Embryonic facial prominence (tissue), 1 donor: Measurements from ENCODE around the gene SNHG17.
"Not testable (repeated sequence)": the region's sequence is repeated elsewhere in the genome, so short reads cannot be mapped to it uniquely, and the experiment has no call there.

ENCODE experiments used
- DNase-seq: peaks from one replicate; pipeline ENCODE4 v3.0.0-alpha.2; 2016; ENCODE audit errors: extremely low spot score

The SNHG17 gene

DNA sequence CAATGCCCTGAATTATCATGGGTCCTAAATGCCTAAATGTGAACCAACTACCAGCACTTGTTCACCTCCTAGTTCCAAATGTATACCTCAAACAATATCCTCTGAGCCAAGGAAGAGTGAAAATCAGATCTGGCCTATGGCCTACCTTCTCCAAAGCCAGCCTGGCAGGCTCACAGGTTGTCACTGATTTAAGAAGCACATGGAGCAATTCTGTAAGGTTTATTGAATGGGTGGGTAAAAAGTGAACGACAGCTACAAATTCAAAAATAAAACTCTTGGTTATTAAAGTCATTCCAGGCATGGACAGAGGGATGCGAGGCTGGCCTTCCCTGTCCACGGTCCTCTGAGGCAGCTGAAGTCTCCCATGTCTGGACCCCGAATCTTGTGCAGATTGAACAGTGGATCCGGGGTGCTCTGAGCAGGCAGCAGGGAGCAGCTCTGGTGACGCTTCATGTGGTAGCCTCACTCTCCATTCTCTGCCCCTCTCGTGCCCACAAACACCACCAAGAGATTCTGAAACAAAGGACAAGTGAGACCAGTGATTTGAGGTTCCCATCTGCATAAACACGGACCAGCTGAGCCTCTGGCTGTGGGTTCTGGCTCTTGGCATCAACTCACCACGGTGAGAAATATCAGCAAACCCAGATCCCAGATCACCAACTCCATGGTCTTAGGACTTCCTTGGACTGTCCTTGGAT is 14.6 kb downstream of the SNHG17 start:
- no peak for DNase-seq

DNA sequence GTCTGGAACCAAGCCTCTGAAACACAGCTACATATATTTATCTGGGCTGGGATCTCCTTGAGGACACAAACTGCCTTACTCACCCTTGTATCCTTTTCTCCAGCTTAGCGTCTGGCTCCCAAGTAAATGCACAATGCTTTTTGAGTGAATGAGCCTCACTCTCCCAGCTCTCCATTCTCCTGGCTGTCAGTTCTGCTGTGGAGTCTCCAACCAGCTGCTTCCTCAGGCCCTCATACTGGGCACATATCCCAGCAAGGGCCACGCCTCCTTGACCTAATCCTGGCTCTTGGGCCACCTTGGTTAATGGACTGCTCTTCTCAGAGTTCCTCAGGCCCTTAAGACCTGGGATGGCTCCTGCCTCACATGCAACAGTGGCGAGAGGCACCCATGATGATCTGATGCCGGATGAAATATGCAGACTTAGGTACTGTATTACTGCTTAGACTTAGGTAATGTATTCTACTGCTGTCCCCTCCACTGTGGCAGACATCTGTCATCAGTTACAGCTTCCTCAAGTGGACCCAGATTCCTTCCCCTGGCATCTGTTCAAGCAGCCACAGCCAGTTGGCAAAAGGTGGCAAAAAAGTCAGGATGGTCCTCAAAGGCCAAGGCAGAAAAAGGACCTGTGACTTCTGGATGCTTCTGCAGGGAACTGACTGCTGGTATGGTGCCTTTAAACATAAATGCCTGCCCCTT is 16.5 kb downstream of the SNHG17 start:
- DNase-seq, result no peak

DNA sequence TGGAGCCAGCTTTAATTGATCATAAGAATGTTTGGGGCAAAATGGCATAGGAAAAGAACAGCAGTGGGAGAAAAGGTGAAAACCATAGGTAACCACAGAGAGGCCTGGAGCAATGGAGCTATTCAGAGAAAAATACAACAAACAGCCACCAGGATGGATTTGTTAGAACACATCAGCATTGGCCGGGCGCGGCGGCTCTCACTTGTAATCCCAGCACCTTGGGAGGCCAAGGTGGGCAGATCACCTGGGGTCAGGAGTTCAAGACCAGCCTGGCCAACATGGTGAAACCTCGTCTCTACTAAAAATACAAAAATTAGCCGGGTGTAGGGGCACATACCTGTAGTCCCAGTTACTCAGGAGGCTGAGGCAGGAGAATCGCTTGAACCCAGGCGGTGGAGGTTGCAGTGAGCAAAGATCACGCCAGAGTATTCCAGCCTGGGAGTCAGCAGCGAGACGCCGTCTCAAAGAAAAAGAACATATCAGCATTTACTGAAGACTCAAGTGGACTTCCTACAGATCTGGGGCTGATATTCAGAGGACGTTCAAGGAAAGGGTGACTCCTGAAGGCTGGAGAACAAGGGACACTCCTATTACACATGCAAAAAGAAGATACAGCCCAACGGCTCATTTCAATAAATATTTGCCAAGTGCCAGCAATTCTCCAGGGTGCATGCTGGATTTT is 20.2 kb downstream of the SNHG17 start:
- no peak for DNase-seq

DNA sequence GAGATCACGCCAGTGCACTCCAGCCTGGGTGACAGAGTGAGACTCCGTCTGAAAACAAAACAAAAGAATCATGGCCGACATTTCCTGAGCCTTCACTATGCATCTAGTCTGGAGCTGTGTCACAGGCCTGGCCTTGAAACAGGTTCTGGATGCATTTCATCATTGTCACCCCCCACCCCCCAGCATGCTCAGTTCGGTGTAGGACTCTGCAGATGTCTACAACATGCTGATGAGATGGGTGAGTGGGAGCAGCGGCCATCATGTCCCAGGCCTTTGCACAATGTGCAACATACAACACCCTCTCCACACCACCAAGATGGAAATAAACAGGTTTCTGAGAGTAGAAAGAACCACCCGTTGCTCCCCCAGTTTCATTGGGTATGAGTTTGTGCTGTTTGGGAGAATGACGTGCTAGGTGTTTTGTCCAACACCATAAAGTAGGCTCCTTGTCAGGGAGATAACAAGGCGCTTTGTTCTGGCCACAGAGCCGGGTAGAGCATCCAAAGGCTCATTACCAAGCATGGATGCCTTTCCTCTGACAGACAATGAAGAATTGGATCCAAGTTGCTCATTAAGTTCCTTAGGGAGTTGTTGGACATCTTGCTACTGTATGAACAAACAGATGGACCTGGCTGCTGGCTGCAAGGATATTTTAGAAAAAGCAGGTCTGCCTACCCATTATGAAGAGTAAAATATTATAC is 22.1 kb downstream of the SNHG17 start:
- DNase-seq, result no peak

DNA sequence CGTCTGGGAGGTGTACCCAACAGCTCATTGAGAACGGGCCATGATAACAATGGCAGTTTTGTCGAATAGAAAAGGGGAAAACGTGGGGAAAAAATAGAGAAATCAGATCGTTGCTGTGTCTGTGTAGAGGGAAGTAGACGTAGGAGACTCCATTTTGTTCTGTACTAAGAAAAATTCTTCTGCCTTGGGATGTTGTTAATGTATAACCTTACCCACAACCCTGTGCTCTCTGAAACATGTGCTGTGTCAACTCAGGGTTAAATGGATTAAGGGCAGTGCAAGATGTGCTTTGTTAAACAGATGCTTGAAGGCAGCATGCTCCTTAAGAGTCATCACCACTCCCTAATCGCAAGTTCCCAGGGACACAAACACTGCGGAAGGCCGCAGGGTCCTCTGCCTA is 27.3 kb downstream of the SNHG17 start:
- not testable (repeated sequence) for DNase-seq

DNA sequence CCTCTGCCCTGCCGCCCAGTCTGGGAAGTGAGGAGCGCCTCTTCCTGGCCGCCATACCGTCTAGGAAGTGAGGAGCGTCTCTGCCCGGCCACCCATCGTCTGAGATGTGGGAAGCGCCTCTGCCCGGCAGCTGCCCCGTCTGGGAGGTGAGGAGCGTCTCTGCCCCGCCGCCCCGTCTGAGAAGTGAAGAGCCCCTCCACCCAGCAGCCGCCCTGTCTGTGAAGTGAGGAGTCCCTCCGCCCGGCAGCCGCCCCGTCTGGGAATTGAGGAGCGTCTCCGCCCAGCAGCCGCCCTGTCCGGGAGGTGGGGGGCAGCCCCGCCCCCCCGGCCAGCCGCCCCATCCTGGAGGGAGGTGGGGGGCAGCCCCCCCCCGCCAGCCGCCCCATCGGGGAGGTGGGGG is 27.8 kb downstream of the SNHG17 start:
- no peak for DNase-seq

DNA sequence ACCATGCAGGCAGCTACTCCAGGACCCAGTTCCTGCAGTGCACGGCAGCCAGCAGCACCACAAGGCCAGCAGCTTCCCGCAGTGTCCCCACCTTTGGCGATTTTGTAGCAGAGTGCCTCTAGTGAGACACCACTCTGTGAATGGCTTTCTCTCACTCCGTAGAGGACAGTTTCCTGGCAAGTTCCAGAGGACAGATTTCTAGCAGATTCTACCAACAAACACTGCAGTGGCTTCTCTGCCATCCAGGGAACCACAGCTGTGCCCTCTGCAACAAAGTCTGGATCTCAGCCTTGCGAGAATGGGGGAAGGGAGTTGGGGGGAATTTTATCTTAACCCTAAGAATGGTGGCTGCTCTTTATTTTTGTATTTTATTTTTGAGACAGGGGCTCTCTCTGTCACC is 28.7 kb downstream of the SNHG17 start:
- no peak for DNase-seq

DNA sequence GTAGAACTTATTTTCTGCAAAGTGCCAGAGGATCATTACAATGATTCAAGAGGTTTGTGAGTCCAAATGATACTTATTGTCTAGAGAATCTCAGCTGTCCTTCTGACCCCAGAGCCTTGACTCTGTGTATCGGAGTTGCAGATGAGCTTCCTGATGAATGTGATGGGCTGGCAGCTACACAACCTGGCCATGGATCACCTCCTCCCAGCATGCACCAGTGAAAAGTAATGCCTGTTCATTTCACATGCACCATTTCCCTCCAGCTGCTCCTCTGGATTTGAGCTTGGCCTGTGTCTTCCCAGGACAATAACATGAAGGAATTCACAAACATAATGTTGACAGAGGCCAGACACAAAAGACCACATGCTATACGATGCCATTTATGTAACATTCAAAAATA is 30.0 kb downstream of the SNHG17 start:
- no peak for DNase-seq

DNA sequence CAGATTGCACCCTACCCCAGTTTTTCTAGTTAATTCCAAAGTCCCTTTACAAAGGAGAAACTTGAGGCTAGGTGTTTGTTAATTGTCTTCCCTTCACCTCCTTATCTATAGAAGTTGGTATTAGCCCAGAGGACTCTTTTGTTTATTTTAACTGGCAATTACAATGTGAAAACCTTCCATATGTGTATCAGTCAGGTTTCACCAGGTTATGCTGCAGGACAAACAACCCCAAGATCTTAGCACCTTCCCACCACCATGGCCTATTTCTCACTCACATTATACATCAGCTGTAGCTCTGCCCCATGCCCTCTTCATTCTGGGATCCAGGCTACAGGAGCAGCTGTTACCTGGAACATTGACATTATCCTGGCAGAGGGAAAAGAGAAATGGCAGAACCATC is 31.1 kb downstream of the SNHG17 start:
- DNase-seq, result no peak

DNA sequence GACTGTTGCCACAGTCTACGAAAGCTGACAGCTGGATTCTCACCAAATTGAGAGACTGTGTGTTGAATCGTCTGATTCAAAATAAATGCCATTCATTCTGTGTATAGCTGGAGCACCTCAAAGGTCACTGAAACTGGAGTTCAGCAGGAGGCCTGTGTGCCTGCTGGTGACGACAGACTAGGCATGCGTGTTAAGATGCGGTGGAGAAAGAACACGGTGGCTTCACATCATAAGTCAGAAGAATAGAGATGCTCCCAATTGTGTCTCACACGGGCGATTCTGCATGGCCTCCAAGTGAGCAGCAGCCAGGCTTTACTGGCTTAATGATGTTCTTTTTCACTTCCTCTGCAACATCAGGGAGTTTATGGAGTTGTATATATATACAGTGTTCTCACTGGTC is 32.3 kb downstream of the SNHG17 start:
- DNase-seq, result no peak

DNA sequence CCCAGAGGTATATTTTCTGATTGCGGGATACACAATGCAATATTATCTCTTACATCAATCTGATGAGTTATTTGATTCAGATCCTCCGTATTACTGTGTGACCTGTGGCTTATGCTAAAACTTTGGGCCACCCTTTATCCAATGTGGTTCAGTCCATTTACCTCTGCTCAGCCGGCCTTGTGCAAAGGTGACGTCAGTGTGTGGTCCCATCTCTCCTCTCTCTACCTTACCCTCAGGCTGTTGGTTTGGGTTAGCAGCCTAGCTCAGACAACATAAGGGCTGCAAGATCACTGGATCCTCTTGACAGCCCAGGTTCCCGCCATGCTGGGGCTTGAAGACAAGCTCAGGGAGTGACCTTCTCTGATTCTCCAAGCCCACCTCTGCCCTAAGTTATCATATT is 33.0 kb downstream of the SNHG17 start:
- no peak for DNase-seq

DNA sequence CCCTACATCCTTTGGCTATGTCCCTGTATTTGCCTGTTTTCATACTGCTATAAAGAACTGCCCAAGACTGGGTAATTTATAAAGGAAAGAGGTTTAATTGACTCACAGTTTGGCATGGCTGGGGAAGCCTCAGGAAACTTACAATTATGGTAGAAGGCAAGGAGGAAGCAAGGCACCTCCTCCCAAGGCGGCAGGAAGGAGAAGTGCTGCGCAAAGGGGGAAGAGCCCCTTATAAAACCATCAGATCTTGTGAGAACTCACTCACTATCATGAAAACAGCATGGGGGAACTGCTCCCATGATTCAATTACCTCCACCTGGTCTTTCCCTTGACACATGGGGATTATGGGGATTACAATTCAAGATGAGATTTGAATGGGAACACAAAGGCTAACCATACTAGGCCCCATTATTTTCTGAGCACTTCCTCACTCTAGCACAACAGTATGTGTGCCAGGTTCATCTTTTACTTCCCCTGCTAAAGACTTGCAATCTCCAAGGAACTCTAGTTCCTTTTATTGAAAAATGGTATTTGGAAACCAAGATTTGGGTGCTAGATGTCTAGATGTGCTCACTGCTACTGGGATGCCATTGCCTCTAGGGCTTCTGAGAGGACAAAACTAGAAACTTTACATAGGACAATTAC is 39.3 kb downstream of the SNHG17 start:
- DNase-seq, result not testable (repeated sequence)

DNA sequence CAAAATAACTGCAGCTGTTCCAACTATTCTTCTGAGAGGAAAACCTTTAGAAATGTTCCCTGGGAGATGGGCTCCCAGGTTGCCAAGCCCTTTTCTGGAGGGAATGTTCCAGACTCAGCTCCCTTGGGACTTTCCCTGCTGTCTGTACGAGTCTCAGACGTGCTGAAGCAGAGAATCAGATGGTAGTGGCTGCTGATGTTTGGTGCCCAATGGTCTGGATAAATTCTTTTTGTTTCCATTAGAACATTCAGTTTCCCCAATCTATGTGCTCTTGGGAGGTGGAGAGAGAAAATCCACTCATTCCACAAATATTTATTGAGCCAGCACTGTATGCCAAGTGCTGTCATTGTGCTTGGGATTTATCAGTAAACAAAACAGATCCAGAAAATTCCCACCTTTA is 40.0 kb downstream of the SNHG17 start:
- DNase-seq, result no peak

DNA sequence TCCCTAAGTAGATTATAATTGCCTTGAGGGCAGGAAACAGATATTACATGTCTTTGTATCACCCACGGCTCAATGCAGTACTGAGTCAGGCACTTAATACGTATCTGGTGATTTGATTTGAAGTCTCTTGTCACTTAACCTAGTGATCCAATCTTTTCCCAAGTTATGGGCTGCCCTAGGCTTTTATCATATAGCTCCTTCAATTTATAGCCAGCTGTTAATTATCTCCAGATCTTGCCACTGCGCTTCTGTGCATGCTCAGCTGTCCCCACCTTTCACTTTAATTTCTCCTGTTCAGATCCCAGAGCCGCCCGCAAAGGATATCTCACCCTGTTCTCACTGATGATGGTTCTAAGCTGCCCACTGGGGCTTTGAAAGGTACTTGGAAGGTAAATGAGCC is 41.9 kb downstream of the SNHG17 start:
- DNase-seq, result no peak

DNA sequence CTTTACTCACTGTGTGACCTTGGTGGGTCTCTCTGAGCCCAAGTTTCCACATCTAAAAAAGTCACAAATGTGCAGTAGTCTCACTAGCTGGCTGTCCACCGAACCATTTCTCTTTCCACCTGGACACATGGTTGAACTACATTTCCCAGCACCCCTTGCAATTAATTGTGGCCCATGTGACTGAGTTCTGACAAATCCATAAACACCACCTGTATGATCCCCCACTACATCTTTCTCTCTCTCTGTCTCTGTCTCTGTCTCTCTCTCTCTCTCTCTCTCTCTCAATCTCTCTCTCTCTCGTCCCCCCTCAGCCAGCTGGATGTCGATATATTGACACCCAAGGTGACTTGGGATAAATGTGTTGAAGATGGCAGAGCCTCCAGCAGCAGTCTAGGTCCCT is 42.8 kb downstream of the SNHG17 start:
- DNase-seq, result no peak

DNA sequence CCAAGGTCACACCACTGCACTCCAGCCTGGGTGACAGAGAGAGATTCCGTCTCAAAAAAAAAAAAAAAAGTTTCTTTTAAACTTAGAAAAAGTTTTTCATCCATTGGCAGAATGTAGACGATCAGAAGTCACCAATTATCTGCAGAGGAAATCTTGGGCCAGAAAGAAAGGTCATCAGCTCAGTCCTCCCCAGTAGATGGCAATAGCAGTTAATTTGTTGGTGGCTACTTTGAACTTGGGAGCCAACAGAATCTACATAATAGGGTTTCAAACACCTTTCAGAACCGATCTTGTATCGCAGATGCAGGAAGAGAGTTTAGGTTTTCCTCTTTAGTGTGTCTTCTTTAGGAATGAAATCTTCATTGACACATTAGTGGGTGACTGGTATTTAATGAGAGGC is 47.2 kb downstream of the SNHG17 start:
- DNase-seq, result no peak

DNA sequence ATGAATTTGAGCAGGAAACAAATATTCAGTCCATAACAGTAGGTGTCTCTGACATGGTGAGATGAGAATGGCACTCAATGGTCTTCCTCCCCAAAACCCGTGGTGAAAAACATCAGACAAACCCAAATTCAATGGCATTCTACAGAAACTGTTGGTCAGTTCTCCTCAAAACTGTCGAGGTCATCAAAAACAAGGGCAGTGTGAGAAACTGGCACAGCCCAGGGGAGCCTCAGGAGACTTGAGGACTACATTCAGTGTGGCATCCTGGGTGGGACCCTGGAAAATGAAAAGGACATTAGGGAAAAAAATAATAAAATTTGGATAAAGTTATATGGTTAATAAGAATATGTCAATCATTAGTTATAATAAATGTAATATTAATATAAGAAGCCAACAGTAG is 48.3 kb downstream of the SNHG17 start:
- DNase-seq, result no peak

DNA sequence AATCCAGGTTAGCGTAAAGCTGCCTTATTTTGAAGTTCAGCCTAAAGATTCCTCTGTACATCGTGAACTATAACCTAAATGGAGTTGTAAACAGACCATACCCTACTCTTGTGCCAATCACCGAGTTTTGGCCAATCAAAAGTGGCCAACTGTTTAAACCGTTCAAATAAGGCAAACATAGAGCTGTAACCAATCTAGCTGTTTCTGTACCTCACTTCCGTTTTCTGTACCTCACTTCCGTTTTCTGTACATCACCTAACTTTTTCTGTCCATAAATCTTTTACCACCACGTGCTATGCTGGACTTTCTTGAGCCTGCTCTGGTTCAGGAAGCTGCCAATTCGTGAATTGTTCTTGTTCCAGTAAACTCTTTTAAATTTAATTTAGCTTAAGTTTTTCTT is 49.1 kb downstream of the SNHG17 start:
- no peak for DNase-seq

DNA sequence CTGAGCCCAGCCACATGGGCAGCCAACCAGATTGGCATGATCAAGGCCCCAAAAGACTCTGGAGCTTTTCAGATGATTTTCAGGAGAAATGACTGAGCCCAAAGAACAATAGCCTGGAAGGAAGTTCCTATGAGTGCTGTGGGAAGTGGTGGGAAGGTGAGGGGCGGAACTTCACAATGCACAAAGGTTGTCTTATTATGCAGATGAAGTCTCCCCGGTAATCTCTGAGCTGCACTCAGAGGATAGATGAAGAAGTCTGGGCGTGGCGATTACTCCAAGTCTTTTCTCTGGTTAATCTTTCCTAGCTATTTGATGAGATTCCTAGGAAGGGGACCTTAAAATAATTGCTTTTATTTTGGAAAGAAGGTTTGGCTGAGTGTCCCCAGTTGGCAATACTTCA is 52.0 kb downstream of the SNHG17 start:
- no peak for DNase-seq

DNA sequence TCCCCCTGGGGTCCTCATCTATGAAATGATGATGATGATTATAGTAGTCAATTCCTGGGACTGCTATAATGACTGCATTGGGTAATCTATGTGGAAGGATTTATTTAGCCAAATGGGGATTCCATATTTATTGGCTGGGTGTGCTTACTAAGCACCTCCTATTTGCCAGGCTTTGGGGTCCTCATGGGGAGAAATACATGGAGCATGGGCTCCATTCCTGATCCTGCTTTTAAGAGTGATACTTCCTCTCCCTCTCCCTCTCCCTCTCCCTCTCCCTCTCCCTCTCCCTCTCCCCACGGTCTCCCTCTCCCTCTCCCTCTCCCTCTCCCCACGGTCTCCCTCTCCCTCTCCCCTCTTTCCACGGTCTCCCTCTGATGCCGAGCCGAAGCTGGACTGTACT is 57.3 kb downstream of the SNHG17 start:
- DNase-seq, result not testable (repeated sequence)

DNA sequence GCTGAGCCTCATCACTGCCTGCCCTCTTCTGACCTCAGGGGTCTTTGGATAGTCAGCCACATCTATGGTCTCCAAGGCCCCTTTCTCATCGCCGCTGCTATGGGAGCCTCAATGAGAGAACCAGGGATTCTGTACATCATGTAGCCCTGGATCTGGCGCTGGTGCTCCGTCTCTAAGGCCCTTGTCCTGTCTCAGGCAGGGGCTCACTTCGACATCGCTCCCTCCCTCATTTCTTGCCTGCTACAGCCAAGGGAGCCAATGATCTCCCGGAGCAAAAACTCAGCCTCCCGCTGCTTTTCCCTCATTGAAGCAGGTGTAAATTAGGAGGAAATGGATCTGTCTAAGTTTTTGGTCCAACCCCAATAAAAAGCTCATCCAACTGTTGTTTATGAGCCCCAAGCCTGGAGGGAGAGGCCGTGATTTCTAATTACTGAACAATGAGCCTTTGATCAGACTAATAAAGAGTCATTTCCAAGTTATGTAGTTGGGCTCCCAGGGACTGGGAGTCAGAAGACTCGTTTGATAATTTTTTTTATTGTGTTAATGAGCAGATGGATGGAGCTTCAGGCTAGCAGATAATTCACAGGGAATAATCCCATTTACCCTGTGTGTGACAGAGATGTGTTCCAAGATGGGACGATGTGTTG is 58.0 kb downstream of the SNHG17 start:
- DNase-seq, result no peak

DNA sequence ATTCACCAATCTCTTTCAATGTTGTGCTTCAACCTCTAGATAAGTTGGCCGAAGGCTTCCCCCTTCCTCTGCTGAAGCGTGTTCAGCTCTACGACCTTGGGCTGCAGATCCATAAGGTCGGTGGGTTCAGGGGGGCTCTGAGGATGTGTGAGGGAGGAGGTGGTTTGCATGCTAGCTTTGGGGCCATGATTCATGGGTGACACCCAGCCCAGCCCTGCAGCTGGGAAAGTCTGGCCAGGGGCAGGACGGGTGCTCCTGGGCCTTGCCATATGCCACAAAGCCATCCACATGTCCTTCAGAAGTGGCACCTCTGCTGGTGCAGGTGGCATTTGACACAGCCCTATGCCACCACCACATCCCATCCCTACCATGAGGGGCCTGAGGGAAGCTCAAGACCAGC is 61.2 kb downstream of the SNHG17 start:
- no peak for DNase-seq
